ENCODE data around the gene GC. TPM values are rescaled to one million over a fixed set of nuclear protein-coding genes. Genes with fewer than 3 reads are reported as not detected.

Gene GC
- polyA plus RNA-seq, 3 donors: 0.26 to 2.2 (median 0.29) TPM

DNA sequence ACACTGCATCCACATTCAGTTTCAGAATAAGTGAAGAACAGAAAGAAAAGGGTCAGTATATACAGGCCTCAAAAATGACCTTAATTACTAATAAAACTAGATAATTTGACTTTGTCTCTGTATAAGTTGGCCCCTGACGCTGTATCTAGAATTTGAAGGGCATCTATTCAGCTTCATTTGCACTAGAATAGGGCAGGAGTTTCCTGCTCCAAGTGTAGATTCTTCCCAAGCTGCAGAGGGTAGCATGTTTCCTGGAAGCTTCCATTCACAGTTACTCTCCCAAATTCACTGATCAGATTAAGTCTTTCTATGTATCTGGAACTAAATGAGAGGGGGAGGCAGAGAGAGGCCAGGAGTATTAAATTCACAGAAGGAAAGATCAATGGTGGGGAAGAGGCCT lies 90.9 kb downstream of the GC start:
- DNase-seq (ENCODE audit: extremely low read depth in 1 of 11, low read depth in 9 of 11, low spot score in 4 of 11): no peak

DNA sequence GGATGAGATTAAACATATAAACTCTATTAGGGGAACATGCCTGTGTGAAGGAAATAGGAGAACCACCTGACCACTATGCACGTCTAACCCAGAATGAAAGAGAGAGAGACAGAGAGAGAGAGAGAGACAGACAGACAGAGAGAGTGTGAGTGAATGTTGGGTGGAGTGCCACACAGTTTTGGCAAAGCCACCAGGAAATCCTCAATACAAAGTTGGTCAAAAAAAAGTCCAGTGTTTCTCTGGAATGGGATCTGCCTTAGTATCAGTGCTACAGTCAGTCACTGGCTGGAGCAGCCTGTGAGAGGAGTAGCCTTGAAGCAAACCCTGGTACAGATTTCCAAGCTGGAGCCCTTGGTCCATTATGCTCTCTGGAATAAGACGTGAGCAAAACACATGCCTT lies 91.7 kb downstream of the GC start:
- DNase-seq (ENCODE audit: extremely low read depth in 1 of 11, low read depth in 9 of 11, low spot score in 4 of 11): no peak

Other genes starting within 250 kb of the GC start
- gene NPFFR2, start 247.9 kb upstream of the GC start, polyA plus RNA-seq (ENCODE audit: insufficient read length in 3 of 3): 1 to 10 TPM in 1 of 3 donors, under 1 TPM in 2; 0.47 to 1.7 (median 0.76) TPM

All from renal cortex interstitium (tissue), 11 donors.